ENCODE data around the gene CYP4F2.
"Not testable (repeated sequence)": the region's sequence is repeated elsewhere in the genome, so short reads cannot be mapped to it uniquely, and the experiment has no call there.

Gene CYP4F2

GRCh38 chr19:15897738-15898276, at the start of gene CYP4F2:
TSS of gene CYP4F2 (minus strand) at chr19:15898074. CDS start at chr19:15897611, 463 bp downstream.
- no peak within 1 kb of the TSS for H3K4me3 ChIP-seq (ENCODE audit: low read length)

GRCh38 chr19:15945301-15945700, 47.4 kb upstream of the CYP4F2 start:
- no peaks in the 10 kb centered on the region for H3K27me3 ChIP-seq (replicated peaks; ENCODE audit: control insufficient read depth, insufficient read depth, low read length)
- H3K4me3 ChIP-seq (ENCODE audit: low read length): no peak overlapping the region
- peaks cover 24% of the 10 kb centered on the region for H3K9me3 ChIP-seq (ENCODE audit: control insufficient read depth, low read length)
- no peaks in the 10 kb centered on the region for H3K4me1 ChIP-seq (ENCODE audit: control insufficient read depth, insufficient read depth, low read length)
- no peak overlapping the region for H3K9ac ChIP-seq (ENCODE audit: low read length)
- no peaks in the 10 kb centered on the region for H3K36me3 ChIP-seq (ENCODE audit: control insufficient read depth, insufficient read depth, low read length, severe bottlenecking)
- no peak for DNase-seq (ENCODE audit: low read depth)

More at GRCh38 chr19:15897738-15898276, at the start of gene CYP4F2:
- no peaks in the 10 kb centered on the region for H3K9me3 ChIP-seq (ENCODE audit: control insufficient read depth, low read length)
- H3K36me3 ChIP-seq (ENCODE audit: control insufficient read depth, insufficient read depth, low read length, severe bottlenecking): no peaks in the 10 kb centered on the region
- no peaks in the 10 kb centered on the region for H3K4me1 ChIP-seq (ENCODE audit: control insufficient read depth, insufficient read depth, low read length)
- H3K27me3 ChIP-seq (replicated peaks; ENCODE audit: control insufficient read depth, insufficient read depth, low read length): peaks cover 9% of the 10 kb centered on the region
- H3K9ac ChIP-seq (ENCODE audit: low read length): no peak within 1 kb of the TSS
- DNase-seq (ENCODE audit: low read depth): no peak

- Histone ChIP-seq H3K4me3 (ENCODE audit: low read length) (no peak overlapping the region), H3K9me3 (ENCODE audit: control insufficient read depth, low read length) (peaks cover 23% of the 10 kb centered on the region), H3K9ac (ENCODE audit: low read length) (no peak overlapping the region), H3K4me1 (ENCODE audit: control insufficient read depth, insufficient read depth, low read length) (no peaks in the 10 kb centered on the region), H3K27me3 (replicated peaks; ENCODE audit: control insufficient read depth, insufficient read depth, low read length) (no peaks in the 10 kb centered on the region), H3K36me3 (ENCODE audit: control insufficient read depth, insufficient read depth, low read length, severe bottlenecking) (no peaks in the 10 kb centered on the region)
- no peak for DNase-seq (ENCODE audit: low read depth)
These were observed 46.5 kb upstream of the CYP4F2 start for GRCh38 chr19:15944401-15944800.

DNA sequence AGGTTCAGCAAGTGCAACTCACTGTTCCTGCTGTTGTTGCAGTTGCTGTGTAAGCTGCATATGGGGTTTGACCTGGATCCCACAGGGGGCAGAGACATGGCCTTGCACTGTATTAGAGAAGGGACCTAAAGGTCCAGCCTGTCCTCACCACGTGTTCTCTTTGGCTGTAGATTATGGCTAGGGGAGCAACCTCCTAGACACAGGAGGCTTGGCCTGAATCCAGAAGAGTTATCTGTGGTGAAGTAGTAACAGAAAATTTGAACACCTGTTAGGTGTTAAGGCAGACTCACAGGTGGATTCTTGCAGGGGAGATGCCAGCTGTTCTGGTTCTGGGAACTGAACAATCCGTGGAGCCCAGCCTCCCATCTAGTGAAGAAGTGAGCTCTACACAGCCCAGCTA, 39.9 kb upstream of the CYP4F2 start:
- no peak for DNase-seq (ENCODE audit: low read depth)
- H3K9ac ChIP-seq (ENCODE audit: low read length): no peak overlapping the region
- peaks cover 12% of the 10 kb centered on the region for H3K9me3 ChIP-seq (ENCODE audit: control insufficient read depth, low read length)
- no peaks in the 10 kb centered on the region for H3K36me3 ChIP-seq (ENCODE audit: control insufficient read depth, insufficient read depth, low read length, severe bottlenecking)
- H3K4me1 ChIP-seq (ENCODE audit: control insufficient read depth, insufficient read depth, low read length): no peaks in the 10 kb centered on the region
- no peaks in the 10 kb centered on the region for H3K27me3 ChIP-seq (replicated peaks; ENCODE audit: control insufficient read depth, insufficient read depth, low read length)
- H3K4me3 ChIP-seq (ENCODE audit: low read length): no peak overlapping the region

DNA sequence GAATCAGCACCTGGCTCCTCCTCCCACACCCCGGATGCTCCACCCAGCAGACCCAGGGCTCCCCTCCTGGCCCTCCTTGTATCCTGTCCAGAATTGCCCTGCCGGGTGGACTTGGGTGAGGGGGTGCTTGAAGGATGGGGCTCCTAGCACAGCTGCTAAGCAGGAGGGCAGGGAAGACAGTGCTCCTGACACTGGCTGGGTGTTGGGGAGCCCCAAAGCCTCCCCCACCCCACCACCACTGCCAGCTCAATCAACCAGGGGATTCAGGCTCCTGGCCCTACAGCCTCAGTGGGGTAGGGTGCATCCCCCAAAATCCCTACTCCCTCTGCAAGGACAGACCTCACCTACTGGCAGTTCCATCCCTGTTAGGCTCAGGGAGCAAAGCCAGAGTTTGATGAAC, 39.1 kb upstream of the CYP4F2 start:
- Histone ChIP-seq H3K4me1 (ENCODE audit: control insufficient read depth, insufficient read depth, low read length) (no peaks in the 10 kb centered on the region), H3K9me3 (ENCODE audit: control insufficient read depth, low read length) (peaks cover 12% of the 10 kb centered on the region), H3K9ac (ENCODE audit: low read length) (no peak overlapping the region)

GRCh38 chr19:15936173-15936572, 38.3 kb upstream of the CYP4F2 start:
- Histone ChIP-seq H3K9me3 (ENCODE audit: control insufficient read depth, low read length) (peaks cover 12% of the 10 kb centered on the region), H3K9ac (ENCODE audit: low read length) (no peak overlapping the region), H3K4me3 (ENCODE audit: low read length) (no peak overlapping the region), H3K27me3 (replicated peaks; ENCODE audit: control insufficient read depth, insufficient read depth, low read length) (no peaks in the 10 kb centered on the region), H3K36me3 (ENCODE audit: control insufficient read depth, insufficient read depth, low read length, severe bottlenecking) (no peaks in the 10 kb centered on the region), H3K4me1 (ENCODE audit: control insufficient read depth, insufficient read depth, low read length) (no peaks in the 10 kb centered on the region)
- DNase-seq (ENCODE audit: low read depth): no peak

More for the DNA sequence above, 39.1 kb upstream of the CYP4F2 start:
- Histone ChIP-seq H3K4me3 (ENCODE audit: low read length) (no peak overlapping the region), H3K36me3 (ENCODE audit: control insufficient read depth, insufficient read depth, low read length, severe bottlenecking) (no peaks in the 10 kb centered on the region), H3K27me3 (replicated peaks; ENCODE audit: control insufficient read depth, insufficient read depth, low read length) (no peaks in the 10 kb centered on the region)
- DNase-seq (ENCODE audit: low read depth): no peak

DNA sequence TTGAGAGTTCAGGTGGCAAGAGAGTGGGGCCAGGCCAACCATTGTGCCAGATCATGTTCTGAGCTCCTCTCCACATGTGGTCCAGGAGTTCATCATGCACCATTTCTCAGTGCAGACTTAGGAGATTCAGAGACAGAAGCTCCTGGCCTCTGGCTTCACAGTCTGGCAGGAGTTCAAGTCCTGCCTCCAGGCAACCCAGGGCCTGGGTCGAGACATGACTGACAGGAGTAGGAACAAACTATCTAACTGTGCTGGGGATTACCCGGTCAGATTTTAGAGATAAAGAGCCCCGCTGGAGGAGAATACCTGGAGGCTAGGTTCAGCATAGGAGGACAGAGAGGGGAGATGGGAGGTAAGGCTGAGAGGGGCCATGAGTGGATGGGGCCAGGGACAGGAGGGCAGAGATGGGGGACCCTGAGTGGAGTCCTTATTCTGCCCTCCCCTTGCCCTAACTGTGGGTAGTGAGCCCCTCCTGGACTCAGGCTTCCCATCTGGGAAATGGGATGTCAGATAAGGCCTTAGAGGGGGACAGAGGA, 37.4 kb upstream of the CYP4F2 start:
- H3K4me3 ChIP-seq (ENCODE audit: low read length): no peak overlapping the region
- H3K9me3 ChIP-seq (ENCODE audit: control insufficient read depth, low read length): peaks cover 12% of the 10 kb centered on the region
- H3K27me3 ChIP-seq (replicated peaks; ENCODE audit: control insufficient read depth, insufficient read depth, low read length): no peaks in the 10 kb centered on the region
- no peaks in the 10 kb centered on the region for H3K36me3 ChIP-seq (ENCODE audit: control insufficient read depth, insufficient read depth, low read length, severe bottlenecking)
- H3K9ac ChIP-seq (ENCODE audit: low read length): no peak overlapping the region
- no peaks in the 10 kb centered on the region for H3K4me1 ChIP-seq (ENCODE audit: control insufficient read depth, insufficient read depth, low read length)
- no peak for DNase-seq (ENCODE audit: low read depth)

GRCh38 chr19:15934332-15935078, 36.6 kb upstream of the CYP4F2 start, which contains the start of gene CYP4F11:
TSS of gene CYP4F11 (minus strand) at chr19:15934529. CDS start at chr19:15934408, 121 bp downstream.
- H3K36me3 ChIP-seq (ENCODE audit: control insufficient read depth, insufficient read depth, low read length, severe bottlenecking): no peaks in the 10 kb centered on the region
- H3K27me3 ChIP-seq (replicated peaks; ENCODE audit: control insufficient read depth, insufficient read depth, low read length): no peaks in the 10 kb centered on the region
- no peak within 1 kb of the TSS for H3K4me3 ChIP-seq (ENCODE audit: low read length)
- H3K4me1 ChIP-seq (ENCODE audit: control insufficient read depth, insufficient read depth, low read length): no peaks in the 10 kb centered on the region
- DNase-seq (ENCODE audit: low read depth): no peak
- H3K9ac ChIP-seq (ENCODE audit: low read length): no peak within 1 kb of the TSS
- H3K9me3 ChIP-seq (ENCODE audit: control insufficient read depth, low read length): peaks cover 12% of the 10 kb centered on the region

DNA sequence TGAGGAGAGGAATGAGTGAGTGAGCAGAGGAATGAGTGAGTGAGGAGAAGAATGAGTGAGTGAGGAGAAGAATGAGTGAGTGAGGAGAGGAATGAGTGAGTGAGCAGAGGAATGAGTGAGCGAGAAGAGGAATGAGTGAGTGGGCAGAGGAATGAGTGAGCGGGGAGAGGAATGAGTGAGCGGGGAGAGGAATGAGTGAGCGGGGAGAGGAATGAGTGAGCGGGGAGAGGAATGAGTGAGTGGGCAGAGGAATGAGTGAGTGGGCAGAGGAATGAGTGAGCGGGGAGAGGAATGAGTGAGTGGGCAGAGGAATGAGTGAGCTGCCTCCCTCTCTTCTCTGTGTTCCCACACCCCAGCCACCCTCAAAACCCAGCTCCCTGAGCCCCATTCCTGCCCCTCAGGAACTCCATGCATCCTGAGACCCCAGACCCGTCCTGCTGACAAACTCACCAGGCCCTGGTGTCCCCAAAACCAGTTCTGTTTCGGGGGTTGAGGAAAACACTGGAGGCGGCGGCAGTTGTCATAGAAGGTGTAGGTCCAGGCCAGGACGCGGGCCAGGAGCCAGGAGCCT, 36.0 kb upstream of the CYP4F2 start:
- not testable (repeated sequence) for H3K9ac ChIP-seq (ENCODE audit: low read length); H3K4me3 ChIP-seq (ENCODE audit: low read length); H3K4me1 ChIP-seq (ENCODE audit: control insufficient read depth, insufficient read depth, low read length); H3K27me3 ChIP-seq (replicated peaks; ENCODE audit: control insufficient read depth, insufficient read depth, low read length); H3K36me3 ChIP-seq (ENCODE audit: control insufficient read depth, insufficient read depth, low read length, severe bottlenecking); DNase-seq (ENCODE audit: low read depth)
- H3K9me3 ChIP-seq (ENCODE audit: control insufficient read depth, low read length): peaks cover 12% of the 10 kb centered on the region

DNA sequence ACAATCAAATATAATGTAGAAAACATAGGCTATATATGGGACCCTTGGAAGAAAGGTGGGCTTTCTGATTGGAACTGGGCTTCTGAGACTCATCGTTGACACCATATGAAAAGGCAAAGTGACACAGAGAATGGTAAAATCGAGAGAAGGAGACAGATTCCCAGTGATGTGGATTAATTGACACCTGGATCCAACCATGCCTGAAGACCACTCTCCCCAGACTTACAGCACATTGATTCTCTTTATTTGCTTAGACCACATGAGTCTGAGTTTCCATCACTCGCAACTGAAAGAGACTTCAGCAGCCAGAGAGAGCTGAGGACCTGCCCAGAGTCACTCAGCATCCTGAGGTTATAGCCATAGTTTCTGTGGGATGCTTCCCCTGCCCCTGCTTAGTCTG, 30.4 kb upstream of the CYP4F2 start:
- H3K36me3 ChIP-seq (ENCODE audit: control insufficient read depth, insufficient read depth, low read length, severe bottlenecking): no peaks in the 10 kb centered on the region

DNA sequence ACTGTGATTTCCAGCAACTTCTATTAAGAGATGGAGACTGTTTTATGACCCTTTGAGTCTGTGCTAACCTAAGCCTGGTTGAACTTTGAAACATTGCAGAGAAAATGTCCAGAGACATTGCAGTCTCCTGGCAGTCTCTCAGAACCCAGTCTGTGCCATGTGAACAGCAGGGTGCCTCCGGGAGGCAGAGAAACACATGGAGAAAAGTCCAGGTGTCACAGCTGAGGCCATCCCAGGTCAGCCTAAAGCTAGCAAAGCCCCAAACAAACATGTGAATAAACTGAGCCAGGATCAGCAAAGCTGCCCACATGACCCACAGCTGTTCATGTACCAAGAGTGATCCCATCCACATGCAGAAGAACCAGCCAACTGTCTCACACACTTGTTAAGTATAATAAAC, 28.6 kb upstream of the CYP4F2 start:
- Histone ChIP-seq H3K9me3 (ENCODE audit: control insufficient read depth, low read length) (peaks cover 4% of the 10 kb centered on the region), H3K4me3 (ENCODE audit: low read length) (no peak overlapping the region), H3K36me3 (ENCODE audit: control insufficient read depth, insufficient read depth, low read length, severe bottlenecking) (no peaks in the 10 kb centered on the region), H3K4me1 (ENCODE audit: control insufficient read depth, insufficient read depth, low read length) (no peaks in the 10 kb centered on the region), H3K27me3 (replicated peaks; ENCODE audit: control insufficient read depth, insufficient read depth, low read length) (peaks cover 5% of the 10 kb centered on the region), H3K9ac (ENCODE audit: low read length) (no peak overlapping the region)
- no peak for DNase-seq (ENCODE audit: low read depth)

More for the DNA sequence above, 30.4 kb upstream of the CYP4F2 start:
- Histone ChIP-seq H3K9me3 (ENCODE audit: control insufficient read depth, low read length) (peaks cover 4% of the 10 kb centered on the region), H3K4me3 (ENCODE audit: low read length) (no peak overlapping the region), H3K9ac (ENCODE audit: low read length) (no peak overlapping the region), H3K4me1 (ENCODE audit: control insufficient read depth, insufficient read depth, low read length) (no peaks in the 10 kb centered on the region), H3K27me3 (replicated peaks; ENCODE audit: control insufficient read depth, insufficient read depth, low read length) (peaks cover 5% of the 10 kb centered on the region)
- DNase-seq (ENCODE audit: low read depth): no peak

Measured in adipocyte (in vitro differentiated cells).